Sigmoid colon (tissue), 7 donors: ENCODE measurements around the gene GGT6. TPM values are rescaled to one million over a fixed set of nuclear protein-coding genes. Genes with fewer than 3 reads are reported as not detected.
A peak's percentile ranks its signal among the peaks of the same experiment; 100 is the strongest.

Experiments
- DNase-seq: peaks from one replicate; pipeline ENCODE4 v3.0.0-alpha.2; 2019
- H3K27ac ChIP-seq, 4 donors: fragments of 200-600 bp; sonication (generic); one replicate each; pipeline ENCODE4 v1.5.1; 2016 to 2019; ENCODE audit warnings: mild to moderate bottlenecking in 1 of 4
- H3K27me3 ChIP-seq, 3 donors: fragments of 200-600 bp; sonication (generic); one replicate each; pipeline ENCODE4 v1.5.1; 2019; ENCODE audit warnings: mild to moderate bottlenecking in 1 of 3
- H3K36me3 ChIP-seq, 4 donors: fragments of 200-600 bp; sonication (generic); one replicate each; pipeline ENCODE4 v1.5.1; 2016 to 2019
- H3K4me1 ChIP-seq, 4 donors: fragments of 200-600 bp; sonication (generic); one replicate each; pipeline ENCODE4 v1.5.1; 2017 to 2019
- H3K4me3 ChIP-seq, 4 donors: fragments of 200-600 bp; sonication (generic); one replicate each; pipeline ENCODE4 v1.5.1; 2017 to 2019; ENCODE audit warnings: mild to moderate bottlenecking in 2 of 4, moderate library complexity in 1 of 4
- H3K9me3 ChIP-seq, 4 donors: fragments of 200-600 bp in 3 of 4; sonication (generic) in 3 of 4; one replicate each; pipeline versions ENCODE4 v1.5.1 to v1.6.1; 2013 to 2019
- CTCF ChIP-seq, 4 experiments: fragments of 450-650 bp in 3 of 4; fragments of 200-600 bp in 1 of 4; IDR thresholded peaks; one replicate each; pipeline ENCODE4 v1.5.1; 2016 to 2019; ENCODE audit warnings: antibody characterized with exemption in 4 of 4, mild to moderate bottlenecking in 3 of 4, moderate library complexity in 2 of 4
- EP300 ChIP-seq, 4 donors: sonication (generic); formaldehyde crosslinking; IDR thresholded peaks; one replicate each; pipeline ENCODE4 v1.6.1; 2017; ENCODE audit warnings: antibody characterized with exemption in 4 of 4
- POLR2A ChIP-seq, 2 donors: fragments of 450-650 bp; IDR thresholded peaks; one replicate each; pipeline ENCODE4 v1.6.1; 2016; ENCODE audit warnings: antibody characterized with exemption in 2 of 2, mild to moderate bottlenecking in 2 of 2, moderate library complexity in 2 of 2
- POLR2AphosphoS5 ChIP-seq, 4 donors: sonication (generic); formaldehyde crosslinking; IDR thresholded peaks; one replicate each; pipeline ENCODE4 v1.6.1; 2017; ENCODE audit warnings: antibody characterized with exemption in 4 of 4
- WGBS, 2 donors: extraction: QIAGEN DNeasy Blood & Tissue Kit; methylation state at CpG; one replicate each; pipeline ENCODE4 v1.1.7; 2013; 5-methylcytosine and 5-hydroxymethylcytosine counted together
- intact Hi-C: fragments of 100-400 bp; cut with DNase I; formaldehyde crosslinking; loops from one replicate; pipeline ENCODE4 v1.15.1; 2023
- polyA plus RNA-seq, 3 donors: library from polyadenylated mRNA; stranded (reverse); fragments of 200-250 nt; gene quantifications; one replicate each; pipeline ENCODE4 v1.2.3, GENCODE V29; 2013
- total RNA-seq, 4 donors: library from RNA; depleted of rRNA; stranded (reverse); fragments of >200 nt; gene quantifications; one replicate each; pipeline ENCODE4 v1.1.0, GENCODE V29; 2016
- donor health status: healthy with polysubstance abuse.
- donor health status: Bipolar disorder and iron deficiency.
- donor health status: healthy.

The GGT6 gene
- total and polyA plus RNA-seq, 7 donors: 0.71 to 94.4 (median 22.2) TPM; not detected in 2

GRCh38 chr17:4541328-4542002 lies 18.9 kb downstream of the GGT6 start:
- intact Hi-C loops: no loop called here
- Histone ChIP-seq H3K9me3 (no peaks in the 10 kb centered on the region), H3K27me3 (no peaks in the 10 kb centered on the region), H3K4me1 (peaks cover 0 to 17% (median 12%) of the 10 kb centered on the region in 4 donors), H3K4me3 (no peak overlapping the region), H3K36me3 (peaks cover 14 to 80% (median 62%) of the 10 kb centered on the region in 4 donors), H3K27ac (peak overlapping the region in 3 of 4 donors; percentile 2 to 47 (median 10))
- WGBS, 2 donors: 86 to 89% methylated on average over 29 of the region's 29 CpGs
- TF ChIP-seq CTCF (IDR thresholded peaks at IDR 0.05) (no peak), POLR2A (IDR thresholded peaks at IDR 0.05) (no peak), POLR2AphosphoS5 (IDR thresholded peaks at IDR 0.05) (no peak), EP300 (IDR thresholded peaks at IDR 0.05) (no peak)
- peak; percentile 63 for DNase-seq

- intact Hi-C loops: no loop called here
- peaks cover 0 to 24% (median 18%) of the 10 kb centered on the region in 4 donors for H3K4me1 ChIP-seq
- no peak overlapping the region for H3K4me3 ChIP-seq
- peak overlapping the region in 2 of 4 donors; percentile 10 to 47 for H3K27ac ChIP-seq
- TF ChIP-seq POLR2A (IDR thresholded peaks at IDR 0.05): no peak
- TF ChIP-seq CTCF (IDR thresholded peaks at IDR 0.05): no peak
- no peak for TF ChIP-seq POLR2AphosphoS5 (IDR thresholded peaks at IDR 0.05)
- TF ChIP-seq EP300 (IDR thresholded peaks at IDR 0.05): no peak
- peak; percentile 66 for DNase-seq
- peaks cover 0 to 3% (median 1%) of the 10 kb centered on the region in 3 donors for H3K27me3 ChIP-seq
- H3K36me3 ChIP-seq: peaks cover 14 to 74% (median 59%) of the 10 kb centered on the region in 4 donors
- 57 to 73% methylated on average over 15 of the region's 15 CpGs for WGBS, 2 donors
- H3K9me3 ChIP-seq: no peaks in the 10 kb centered on the region
These were observed 19.6 kb downstream of the GGT6 start for GRCh38 chr17:4540687-4541327.

- Histone ChIP-seq H3K27me3 (peaks cover 0 to 9% (median 6%) of the 10 kb centered on the region in 3 donors), H3K36me3 (peaks cover 14 to 69% (median 54%) of the 10 kb centered on the region in 4 donors), H3K9me3 (no peaks in the 10 kb centered on the region), H3K4me1 (peaks cover 0 to 28% (median 22%) of the 10 kb centered on the region in 4 donors), H3K27ac (peak overlapping the region in 2 of 4 donors; percentile 10 to 47), H3K4me3 (no peak overlapping the region)
- DNase-seq: no peak
- TF ChIP-seq POLR2A (IDR thresholded peaks at IDR 0.05) (no peak), CTCF (IDR thresholded peaks at IDR 0.05) (no peak)
- WGBS, 2 donors: 61 to 76% methylated on average over 14 of the region's 14 CpGs
- intact Hi-C loops: no loop called here
These were observed 20.1 kb downstream of the GGT6 start for GRCh38 chr17:4540224-4540651.

GRCh38 chr17:4539576-4540223 lies 20.7 kb downstream of the GGT6 start:
- Histone ChIP-seq H3K27me3 (peaks cover 0 to 14% (median 6%) of the 10 kb centered on the region in 3 donors), H3K27ac (peak overlapping the region in 1 of 4 donors; percentile 72), H3K4me3 (no peak overlapping the region), H3K36me3 (peaks cover 14 to 64% (median 50%) of the 10 kb centered on the region in 4 donors), H3K9me3 (no peaks in the 10 kb centered on the region), H3K4me1 (peaks cover 0 to 28% (median 22%) of the 10 kb centered on the region in 4 donors)
- TF ChIP-seq POLR2AphosphoS5 (IDR thresholded peaks at IDR 0.05) (no peak), POLR2A (IDR thresholded peaks at IDR 0.05) (no peak), CTCF (IDR thresholded peaks at IDR 0.05) (no peak), EP300 (IDR thresholded peaks at IDR 0.05) (no peak)
- 93% methylated on average over 26 of the region's 26 CpGs for WGBS, 2 donors
- peak; percentile 57 for DNase-seq
- intact Hi-C loops: no loop called here
